Hematopoietic multipotent progenitor cell treated with erythropoietin and hydrocortisone succinate and interleukin-3 and kit ligand, for 17 days (in vitro differentiated cells): Measurements from ENCODE around the gene KIF9.
"Not testable (repeated sequence)": the region's sequence is repeated elsewhere in the genome, so short reads cannot be mapped to it uniquely, and the experiment has no call there.

ENCODE experiments used
- DNase-seq: peaks from one replicate; pipeline ENCODE4 v3.0.0-alpha.2; 2015; ENCODE audit warnings: low spot score

KIF9 gene

GRCh38 chr3:47181685-47182084, 100.9 kb downstream of the KIF9 start:
- not testable (repeated sequence) for DNase-seq

- DNase-seq: not testable (repeated sequence)
Measured at GRCh38 chr3:47180011-47180410, 102.6 kb downstream of the KIF9 start.
